GM23338 (cell line): ENCODE data around the gene RNF150. TPM values are rescaled to one million over a fixed set of nuclear protein-coding genes. Genes with fewer than 3 reads are reported as not detected.

Experiments
- ATAC-seq: fragments of 200-7000 bp; cut with Tn5 transposase; 3 replicates; pipeline ENCODE4 v1.9.1; 2020
- DNase-seq: peaks from one replicate; pipeline ENCODE4 v3.0.0-alpha.2; 2015; ENCODE audit warnings: low spot score
- H2AFZ ChIP-seq: fragments of 200-600 bp; sonication (generic); 2 replicates; pipeline ENCODE4 v1.8.0; 2016; ENCODE audit warnings: antibody characterized with exemption, mild to moderate bottlenecking, moderate library complexity
- H3F3A ChIP-seq: fragments of 200-600 bp; sonication (generic); replicated peaks from 2 replicates; pipeline ENCODE4 v1.8.0; 2017; ENCODE audit warnings: antibody characterized with exemption, mixed run types, low read depth
- H3K27ac ChIP-seq: fragments of 200-600 bp; sonication (generic); 2 replicates; pipeline ENCODE4 v1.6.1; 2016; ENCODE audit warnings: low read depth
- H3K27me3 ChIP-seq: fragments of 200-600 bp; sonication (generic); 2 replicates; pipeline ENCODE4 v1.8.0; 2016; ENCODE audit warnings: mild to moderate bottlenecking, mixed run types, moderate library complexity; ENCODE audit not compliant: insufficient read depth
- H3K36me3 ChIP-seq: fragments of 200-600 bp; sonication (generic); 2 replicates; pipeline ENCODE4 v1.8.0; 2016; ENCODE audit warnings: mild to moderate bottlenecking; ENCODE audit not compliant: insufficient read depth
- H3K4me1 ChIP-seq: fragments of 200-600 bp; sonication (generic); 2 replicates; pipeline ENCODE4 v1.8.0; 2016; ENCODE audit warnings: mild to moderate bottlenecking, moderate library complexity; ENCODE audit not compliant: insufficient read depth
- H3K4me2 ChIP-seq: fragments of 200-600 bp; sonication (generic); 2 replicates; pipeline ENCODE4 v1.7.1; 2017; ENCODE audit warnings: mixed run types
- H3K4me3 ChIP-seq: fragments of 200-600 bp; sonication (generic); 2 replicates; pipeline ENCODE4 v1.6.1; 2016; ENCODE audit warnings: mixed run types
- H3K79me2 ChIP-seq: fragments of 200-600 bp; sonication (generic); replicated peaks from 2 replicates; pipeline ENCODE4 v1.8.0; 2017; ENCODE audit warnings: mild to moderate bottlenecking; ENCODE audit not compliant: insufficient read depth
- H3K9me2 ChIP-seq: fragments of 200-600 bp; sonication (generic); 2 replicates; pipeline ENCODE4 v1.8.0; 2017; ENCODE audit not compliant: insufficient read depth
- H4K20me1 ChIP-seq: fragments of 200-600 bp; sonication (generic); replicated peaks from 2 replicates; pipeline ENCODE4 v1.8.0; 2017; ENCODE audit warnings: mild to moderate bottlenecking; ENCODE audit not compliant: insufficient read depth
- H3K27ac Mint-ChIP-seq: 2 replicates; pipeline ENCODE4 v1.8.0; 2020; ENCODE audit warnings: inconsistent platforms, mild to moderate bottlenecking, moderate library complexity, mixed read lengths
- H3K27me3 Mint-ChIP-seq: 3 replicates; pipeline ENCODE4 v1.8.0; 2022; ENCODE audit warnings: low read depth, mild to moderate bottlenecking, moderate library complexity, mixed read lengths, inconsistent platforms; ENCODE audit not compliant: insufficient read depth, poor library complexity
- H3K36me3 Mint-ChIP-seq: 3 replicates; pipeline ENCODE4 v1.8.0; 2021; ENCODE audit warnings: low read depth, mild to moderate bottlenecking, inconsistent platforms, moderate library complexity, mixed read lengths
- H3K4me1 Mint-ChIP-seq: 3 replicates; pipeline ENCODE4 v1.8.0; 2020; ENCODE audit warnings: mild to moderate bottlenecking, inconsistent platforms, mixed read lengths
- H3K4me3 Mint-ChIP-seq: 3 replicates; pipeline ENCODE4 v1.8.0; 2021; ENCODE audit warnings: moderate library complexity, mild to moderate bottlenecking, inconsistent platforms, mixed read lengths
- H3K9me3 Mint-ChIP-seq: 3 replicates; pipeline ENCODE4 v1.8.0; 2020; ENCODE audit warnings: moderate library complexity, mild to moderate bottlenecking, inconsistent platforms, mixed read lengths
- EZH2 ChIP-seq: fragments of 200-600 bp; sonication (generic); IDR thresholded peaks from one replicate; pipeline ENCODE4 v1.8.0; 2017; ENCODE audit warnings: antibody characterized with exemption, mild to moderate bottlenecking, low read depth; ENCODE audit not compliant: unreplicated experiment
- JUNB ChIP-seq: IDR thresholded peaks from one replicate; pipeline ENCODE4 v1.6.1; 2016; ENCODE audit warnings: antibody characterized with exemption; ENCODE audit not compliant: unreplicated experiment
- POLR2AphosphoS5 ChIP-seq: IDR thresholded peaks from 2 replicates; pipeline ENCODE4 v1.6.1; 2016; ENCODE audit warnings: antibody characterized with exemption, low read depth
- STAT1 ChIP-seq: IDR thresholded peaks from one replicate; pipeline ENCODE4 v1.6.1; 2016; ENCODE audit warnings: antibody characterized with exemption; ENCODE audit not compliant: unreplicated experiment
- ZNF114 ChIP-seq: fragments of 250-450 bp; sonication (Bioruptor Pico); IDR thresholded peaks from 2 replicates; pipeline ENCODE4 v1.5.0; 2020; ENCODE audit warnings: mild to moderate bottlenecking, moderate library complexity
- polyA plus RNA-seq: library from polyadenylated mRNA; unstranded; fragments of >200 nt; fragmentation: Nextera tagmentation; extraction: Ambion mirVana; gene quantifications from 2 replicates; pipeline ENCODE4 v1.2.1, GENCODE V29; 2016
- total RNA-seq: library from RNA; depleted of rRNA; stranded (reverse); fragments of >200 nt; shearing (Covaris generic); gene quantifications from 2 replicates; pipeline ENCODE4 v1.2.3, GENCODE V29; 2014
- TF ChIP-seq, protein P1 (sequence below): fragments of 250-450 bp; sonication (Bioruptor Pico); IDR thresholded peaks from 2 replicates; pipeline ENCODE4 v1.5.0; 2020; ENCODE audit warnings: mild to moderate bottlenecking, moderate library complexity
- TF ChIP-seq, protein P2 (sequence below): IDR thresholded peaks from one replicate; pipeline ENCODE4 v1.6.1; 2018; ENCODE audit warnings: antibody characterized with exemption; ENCODE audit not compliant: unreplicated experiment
- TF ChIP-seq, protein P3 (sequence below), 2 experiments: fragments of 200-600 bp in 1 of 2; sonication (generic) in 1 of 2; conservative IDR thresholded peaks; 2 replicates each; pipeline versions ENCODE4 v1.5.1 to v1.6.1; 2016 to 2017; ENCODE audit warnings: antibody characterized with exemption in 2 of 2, low read depth in 2 of 2, mild to moderate bottlenecking in 2 of 2, moderate library complexity in 1 of 2

The RNF150 gene
- total and polyA plus RNA-seq, 2 experiments from 2014 or later, result 1.3 to 6.1 TPM

DNA sequence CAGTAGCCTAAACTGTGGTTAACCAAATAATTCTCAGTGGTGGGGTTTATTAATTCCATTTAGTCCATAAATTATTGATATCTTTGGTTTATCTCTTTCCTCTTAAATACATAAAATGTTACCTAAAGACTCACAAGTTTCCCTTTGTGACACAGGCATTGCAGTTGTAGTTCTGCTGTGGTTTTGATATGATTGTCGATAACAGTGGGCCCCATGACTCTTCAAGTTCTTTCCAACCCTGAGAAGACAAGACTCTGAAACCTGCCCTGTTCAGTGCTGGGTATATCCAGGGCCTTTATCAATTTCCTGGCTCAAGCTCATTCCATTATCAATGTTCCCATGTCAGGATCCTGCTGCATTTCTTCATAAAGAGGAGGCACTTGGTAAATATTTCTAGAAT is 259.2 kb downstream of the RNF150 start:
- H3K27ac ChIP-seq, result no peak overlapping the region
- no peak overlapping the region for H3K4me2 ChIP-seq
- TF ChIP-seq, protein P1, sequence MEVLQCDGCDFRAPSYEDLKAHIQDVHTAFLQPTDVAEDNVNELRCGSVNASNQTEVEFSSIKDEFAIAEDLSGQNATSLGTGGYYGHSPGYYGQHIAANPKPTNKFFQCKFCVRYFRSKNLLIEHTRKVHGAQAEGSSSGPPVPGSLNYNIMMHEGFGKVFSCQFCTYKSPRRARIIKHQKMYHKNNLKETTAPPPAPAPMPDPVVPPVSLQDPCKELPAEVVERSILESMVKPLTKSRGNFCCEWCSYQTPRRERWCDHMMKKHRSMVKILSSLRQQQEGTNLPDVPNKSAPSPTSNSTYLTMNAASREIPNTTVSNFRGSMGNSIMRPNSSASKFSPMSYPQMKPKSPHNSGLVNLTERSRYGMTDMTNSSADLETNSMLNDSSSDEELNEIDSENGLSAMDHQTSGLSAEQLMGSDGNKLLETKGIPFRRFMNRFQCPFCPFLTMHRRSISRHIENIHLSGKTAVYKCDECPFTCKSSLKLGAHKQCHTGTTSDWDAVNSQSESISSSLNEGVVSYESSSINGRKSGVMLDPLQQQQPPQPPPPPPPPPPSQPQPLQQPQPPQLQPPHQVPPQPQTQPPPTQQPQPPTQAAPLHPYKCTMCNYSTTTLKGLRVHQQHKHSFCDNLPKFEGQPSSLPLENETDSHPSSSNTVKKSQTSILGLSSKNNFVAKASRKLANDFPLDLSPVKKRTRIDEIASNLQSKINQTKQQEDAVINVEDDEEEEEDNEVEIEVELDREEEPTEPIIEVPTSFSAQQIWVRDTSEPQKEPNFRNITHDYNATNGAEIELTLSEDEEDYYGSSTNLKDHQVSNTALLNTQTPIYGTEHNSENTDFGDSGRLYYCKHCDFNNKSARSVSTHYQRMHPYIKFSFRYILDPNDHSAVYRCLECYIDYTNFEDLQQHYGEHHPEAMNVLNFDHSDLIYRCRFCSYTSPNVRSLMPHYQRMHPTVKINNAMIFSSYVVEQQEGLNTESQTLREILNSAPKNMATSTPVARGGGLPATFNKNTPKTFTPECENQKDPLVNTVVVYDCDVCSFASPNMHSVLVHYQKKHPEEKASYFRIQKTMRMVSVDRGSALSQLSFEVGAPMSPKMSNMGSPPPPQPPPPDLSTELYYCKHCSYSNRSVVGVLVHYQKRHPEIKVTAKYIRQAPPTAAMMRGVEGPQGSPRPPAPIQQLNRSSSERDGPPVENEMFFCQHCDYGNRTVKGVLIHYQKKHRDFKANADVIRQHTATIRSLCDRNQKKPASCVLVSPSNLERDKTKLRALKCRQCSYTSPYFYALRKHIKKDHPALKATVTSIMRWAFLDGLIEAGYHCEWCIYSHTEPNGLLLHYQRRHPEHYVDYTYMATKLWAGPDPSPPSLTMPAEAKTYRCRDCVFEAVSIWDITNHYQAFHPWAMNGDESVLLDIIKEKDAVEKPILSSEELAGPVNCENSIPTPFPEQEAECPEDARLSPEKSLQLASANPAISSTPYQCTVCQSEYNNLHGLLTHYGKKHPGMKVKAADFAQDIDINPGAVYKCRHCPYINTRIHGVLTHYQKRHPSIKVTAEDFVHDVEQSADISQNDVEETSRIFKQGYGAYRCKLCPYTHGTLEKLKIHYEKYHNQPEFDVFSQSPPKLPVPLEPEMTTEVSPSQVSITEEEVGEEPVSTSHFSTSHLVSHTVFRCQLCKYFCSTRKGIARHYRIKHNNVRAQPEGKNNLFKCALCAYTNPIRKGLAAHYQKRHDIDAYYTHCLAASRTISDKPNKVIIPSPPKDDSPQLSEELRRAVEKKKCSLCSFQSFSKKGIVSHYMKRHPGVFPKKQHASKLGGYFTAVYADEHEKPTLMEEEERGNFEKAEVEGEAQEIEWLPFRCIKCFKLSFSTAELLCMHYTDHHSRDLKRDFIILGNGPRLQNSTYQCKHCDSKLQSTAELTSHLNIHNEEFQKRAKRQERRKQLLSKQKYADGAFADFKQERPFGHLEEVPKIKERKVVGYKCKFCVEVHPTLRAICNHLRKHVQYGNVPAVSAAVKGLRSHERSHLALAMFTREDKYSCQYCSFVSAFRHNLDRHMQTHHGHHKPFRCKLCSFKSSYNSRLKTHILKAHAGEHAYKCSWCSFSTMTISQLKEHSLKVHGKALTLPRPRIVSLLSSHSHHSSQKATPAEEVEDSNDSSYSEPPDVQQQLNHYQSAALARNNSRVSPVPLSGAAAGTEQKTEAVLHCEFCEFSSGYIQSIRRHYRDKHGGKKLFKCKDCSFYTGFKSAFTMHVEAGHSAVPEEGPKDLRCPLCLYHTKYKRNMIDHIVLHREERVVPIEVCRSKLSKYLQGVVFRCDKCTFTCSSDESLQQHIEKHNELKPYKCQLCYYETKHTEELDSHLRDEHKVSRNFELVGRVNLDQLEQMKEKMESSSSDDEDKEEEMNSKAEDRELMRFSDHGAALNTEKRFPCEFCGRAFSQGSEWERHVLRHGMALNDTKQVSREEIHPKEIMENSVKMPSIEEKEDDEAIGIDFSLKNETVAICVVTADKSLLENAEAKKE (CRISPR knock-in tag), result no peak
- no peak for TF ChIP-seq ZNF114 (CRISPR knock-in tag)
- no peak for TF ChIP-seq EZH2
- TF ChIP-seq JUNB, result no peak
- TF ChIP-seq, protein P2, sequence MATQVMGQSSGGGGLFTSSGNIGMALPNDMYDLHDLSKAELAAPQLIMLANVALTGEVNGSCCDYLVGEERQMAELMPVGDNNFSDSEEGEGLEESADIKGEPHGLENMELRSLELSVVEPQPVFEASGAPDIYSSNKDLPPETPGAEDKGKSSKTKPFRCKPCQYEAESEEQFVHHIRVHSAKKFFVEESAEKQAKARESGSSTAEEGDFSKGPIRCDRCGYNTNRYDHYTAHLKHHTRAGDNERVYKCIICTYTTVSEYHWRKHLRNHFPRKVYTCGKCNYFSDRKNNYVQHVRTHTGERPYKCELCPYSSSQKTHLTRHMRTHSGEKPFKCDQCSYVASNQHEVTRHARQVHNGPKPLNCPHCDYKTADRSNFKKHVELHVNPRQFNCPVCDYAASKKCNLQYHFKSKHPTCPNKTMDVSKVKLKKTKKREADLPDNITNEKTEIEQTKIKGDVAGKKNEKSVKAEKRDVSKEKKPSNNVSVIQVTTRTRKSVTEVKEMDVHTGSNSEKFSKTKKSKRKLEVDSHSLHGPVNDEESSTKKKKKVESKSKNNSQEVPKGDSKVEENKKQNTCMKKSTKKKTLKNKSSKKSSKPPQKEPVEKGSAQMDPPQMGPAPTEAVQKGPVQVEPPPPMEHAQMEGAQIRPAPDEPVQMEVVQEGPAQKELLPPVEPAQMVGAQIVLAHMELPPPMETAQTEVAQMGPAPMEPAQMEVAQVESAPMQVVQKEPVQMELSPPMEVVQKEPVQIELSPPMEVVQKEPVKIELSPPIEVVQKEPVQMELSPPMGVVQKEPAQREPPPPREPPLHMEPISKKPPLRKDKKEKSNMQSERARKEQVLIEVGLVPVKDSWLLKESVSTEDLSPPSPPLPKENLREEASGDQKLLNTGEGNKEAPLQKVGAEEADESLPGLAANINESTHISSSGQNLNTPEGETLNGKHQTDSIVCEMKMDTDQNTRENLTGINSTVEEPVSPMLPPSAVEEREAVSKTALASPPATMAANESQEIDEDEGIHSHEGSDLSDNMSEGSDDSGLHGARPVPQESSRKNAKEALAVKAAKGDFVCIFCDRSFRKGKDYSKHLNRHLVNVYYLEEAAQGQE, result no peak
- no peak for TF ChIP-seq POLR2AphosphoS5
- no peak for TF ChIP-seq STAT1
- TF ChIP-seq, protein P3, sequence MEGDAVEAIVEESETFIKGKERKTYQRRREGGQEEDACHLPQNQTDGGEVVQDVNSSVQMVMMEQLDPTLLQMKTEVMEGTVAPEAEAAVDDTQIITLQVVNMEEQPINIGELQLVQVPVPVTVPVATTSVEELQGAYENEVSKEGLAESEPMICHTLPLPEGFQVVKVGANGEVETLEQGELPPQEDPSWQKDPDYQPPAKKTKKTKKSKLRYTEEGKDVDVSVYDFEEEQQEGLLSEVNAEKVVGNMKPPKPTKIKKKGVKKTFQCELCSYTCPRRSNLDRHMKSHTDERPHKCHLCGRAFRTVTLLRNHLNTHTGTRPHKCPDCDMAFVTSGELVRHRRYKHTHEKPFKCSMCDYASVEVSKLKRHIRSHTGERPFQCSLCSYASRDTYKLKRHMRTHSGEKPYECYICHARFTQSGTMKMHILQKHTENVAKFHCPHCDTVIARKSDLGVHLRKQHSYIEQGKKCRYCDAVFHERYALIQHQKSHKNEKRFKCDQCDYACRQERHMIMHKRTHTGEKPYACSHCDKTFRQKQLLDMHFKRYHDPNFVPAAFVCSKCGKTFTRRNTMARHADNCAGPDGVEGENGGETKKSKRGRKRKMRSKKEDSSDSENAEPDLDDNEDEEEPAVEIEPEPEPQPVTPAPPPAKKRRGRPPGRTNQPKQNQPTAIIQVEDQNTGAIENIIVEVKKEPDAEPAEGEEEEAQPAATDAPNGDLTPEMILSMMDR (conservative IDR thresholded peaks at IDR 0.05; ENCODE audit: low read depth in 2 of 2), result no peak
- H2AFZ ChIP-seq, result no peak overlapping the region
- no peak for ATAC-seq
- H3K4me3 Mint-ChIP-seq, result no peak overlapping the region
- no peaks in the 10 kb centered on the region for H4K20me1 ChIP-seq
- H3K27me3 Mint-ChIP-seq, result peaks cover 2% of the 10 kb centered on the region
- peaks cover 7% of the 10 kb centered on the region; the same call in 1 of the 2 replicates for H3K4me1 ChIP-seq
- H3K9me2 ChIP-seq, result no peaks in the 10 kb centered on the region
- no peaks in the 10 kb centered on the region for H3K79me2 ChIP-seq
- 0 out of 3 replicates have a peak, but pooled peaks cover 3% of the 10 kb centered on the region for H3K9me3 Mint-ChIP-seq
- no peaks in the 10 kb centered on the region for H3K36me3 ChIP-seq
- no peaks in the 10 kb centered on the region for H3K36me3 Mint-ChIP-seq
- H3K27me3 ChIP-seq, result no peaks in the 10 kb centered on the region
- DNase-seq, result no peak
- H3K4me1 Mint-ChIP-seq, result peaks cover 7% of the 10 kb centered on the region; the same call in 2 of the 3 replicates
- H3K4me3 ChIP-seq, result no peak overlapping the region
- no peak overlapping the region for H3K27ac Mint-ChIP-seq
- H3F3A ChIP-seq, result no peaks in the 10 kb centered on the region
